Common myeloid progenitor, CD34-positive (primary cell): Measurements from ENCODE around the gene MATN1.

Experiments used
- CTCF ChIA-PET: fragments of 350-600 bp; sonication (Branson Sonifier 250); formaldehyde crosslinking; loops from one replicate; lab custom pipeline; 2021; ENCODE audit warnings: antibody characterized with exemption; lab: Charles Lee
- POLR2A ChIA-PET: fragments of 350-600 bp; sonication (Branson Sonifier 250); formaldehyde crosslinking; loops from one replicate; lab custom pipeline; 2021; ENCODE audit warnings: antibody characterized with exemption; lab: Charles Lee
- DNase-seq, 3 donors: peaks; one replicate each; pipeline versions ENCODE4 v3.0.0 to v3.0.0-alpha.2; 2013
- H3K27ac ChIP-seq, 2 experiments: 1 replicate in 1 of 2; 2 replicates in 1 of 2; pipeline ENCODE4 v1.7.0; 2013; ENCODE audit warnings: inconsistent platforms in 2 of 2, low read length in 2 of 2, mild to moderate bottlenecking in 2 of 2, low read depth in 1 of 2, moderate library complexity in 1 of 2; ENCODE audit not compliant: severe bottlenecking in 2 of 2, insufficient read depth in 1 of 2, poor library complexity in 1 of 2
- H3K27me3 ChIP-seq, 5 experiments: replicated peaks in 2 of 5; 1 replicate in 3 of 5; 2 replicates in 2 of 5; pipeline versions ENCODE4 v1.6.1 to v1.7.0; 2013; ENCODE audit warnings: low read length in 4 of 5, mild to moderate bottlenecking in 2 of 5, moderate library complexity in 2 of 5, inconsistent platforms in 1 of 5; ENCODE audit not compliant: insufficient read depth in 5 of 5, control insufficient read depth in 4 of 5
- H3K36me3 ChIP-seq, 4 experiments: 1 replicate in 2 of 4; 2 replicates in 2 of 4; pipeline versions ENCODE4 v1.6.1 to v1.7.0; 2013; ENCODE audit warnings: low read length in 3 of 4, control low read depth in 1 of 4, mild to moderate bottlenecking in 1 of 4; ENCODE audit not compliant: control insufficient read depth in 4 of 4, insufficient read depth in 4 of 4
- H3K4me1 ChIP-seq, 4 experiments: 1 replicate in 3 of 4; 2 replicates in 1 of 4; pipeline versions ENCODE4 v1.6.1 to v1.7.1; 2013; ENCODE audit warnings: low read length in 3 of 4, mild to moderate bottlenecking in 3 of 4, control low read depth in 1 of 4, inconsistent platforms in 1 of 4, moderate library complexity in 1 of 4; ENCODE audit not compliant: control insufficient read depth in 4 of 4, insufficient read depth in 4 of 4; ENCODE audit errors: control extremely low read depth in 1 of 4
- H3K4me3 ChIP-seq, 7 experiments: 1 replicate in 4 of 7; 2 replicates in 3 of 7; pipeline versions ENCODE4 v1.5.1 to v1.7.0; 2013; ENCODE audit warnings: mild to moderate bottlenecking in 7 of 7, low read length in 6 of 7, moderate library complexity in 6 of 7, inconsistent platforms in 2 of 7, low read depth in 2 of 7, control low read depth in 1 of 7; ENCODE audit not compliant: insufficient read depth in 4 of 7, control insufficient read depth in 1 of 7; ENCODE audit errors: extremely low read depth in 1 of 7
- H3K9me3 ChIP-seq, 5 experiments: 1 replicate in 4 of 5; 2 replicates in 1 of 5; pipeline versions ENCODE4 v1.6.1 to v1.7.1; 2013; ENCODE audit warnings: low read length in 4 of 5, mild to moderate bottlenecking in 2 of 5, inconsistent platforms in 1 of 5, low read depth in 1 of 5, moderate library complexity in 1 of 5; ENCODE audit not compliant: control insufficient read depth in 4 of 5, insufficient read depth in 2 of 5; ENCODE audit errors: control extremely low read depth in 1 of 5
- WGBS: methylation state at CpG from one replicate; pipeline ENCODE4 v1.1.5; 2013; ENCODE audit not compliant: insufficient coverage; 5-methylcytosine and 5-hydroxymethylcytosine counted together

MATN1 gene

GRCh38 chr1:30728832-30729638 is 5.7 kb upstream of the MATN1 start:
- peaks cover 0 to 18% (median 6%) of the 10 kb centered on the region in 4 experiments for H3K4me1 ChIP-seq
- H3K27me3 ChIP-seq: no peaks in the 10 kb centered on the region
- no peak overlapping the region for H3K27ac ChIP-seq
- no peak for DNase-seq
- WGBS: 91% methylated on average over 16 of the region's 17 CpGs
- H3K4me3 ChIP-seq: no peak overlapping the region
- ChIA-PET CTCF (interaction anchor here (0.9 to 11.0 kb wide), 8 partner anchors 8 to 201 kb away, joined by 3 to 356 read pairs (median 6); partner anchors contain the start of gene MATN1), POLR2A (no interaction called here)
- H3K9me3 ChIP-seq: no peaks in the 10 kb centered on the region
- H3K36me3 ChIP-seq: peaks cover 7 to 18% (median 16%) of the 10 kb centered on the region in 4 experiments

GRCh38 chr1:30728340-30728739 is 5.0 kb upstream of the MATN1 start:
- Histone ChIP-seq H3K27me3 (no peaks in the 10 kb centered on the region), H3K4me1 (peaks cover 0 to 25% (median 6%) of the 10 kb centered on the region in 4 experiments), H3K27ac (no peak overlapping the region), H3K36me3 (peaks cover 4 to 11% (median 9%) of the 10 kb centered on the region in 4 experiments), H3K4me3 (no peak overlapping the region), H3K9me3 (no peaks in the 10 kb centered on the region)
- ChIA-PET POLR2A (no interaction called here), CTCF (interaction anchor here (2.3 to 11.0 kb wide), 3 partner anchors 8 to 53 kb away, joined by 9 to 356 read pairs (median 82); partner anchors contain the start of gene MATN1)
- DNase-seq: no peak
- 86% methylated on average over 8 of the region's 8 CpGs for WGBS

DNA sequence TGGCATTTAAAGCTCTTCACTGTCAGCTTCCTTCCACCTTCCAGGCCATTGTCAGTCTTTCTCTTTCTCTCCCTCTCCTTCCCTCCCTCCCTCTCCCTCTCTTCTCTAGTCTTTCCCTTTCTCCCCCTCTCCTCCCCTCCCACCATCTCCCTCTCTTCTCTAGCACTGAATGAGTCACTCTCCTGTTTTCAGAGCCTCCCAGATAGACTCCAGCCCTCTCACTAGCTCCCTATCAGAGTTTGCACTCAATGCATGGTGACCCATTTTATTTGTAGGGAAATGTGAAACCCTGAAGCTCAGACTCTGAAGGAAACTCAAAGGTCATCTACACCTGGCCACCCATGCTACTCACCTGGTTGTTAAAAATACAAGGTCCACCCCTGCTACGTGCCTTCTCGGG is 4.4 kb upstream of the MATN1 start:
- Histone ChIP-seq H3K36me3 (peaks cover 2 to 7% (median 6%) of the 10 kb centered on the region in 4 experiments), H3K4me3 (no peak overlapping the region), H3K27me3 (no peaks in the 10 kb centered on the region), H3K9me3 (no peaks in the 10 kb centered on the region), H3K27ac (no peak overlapping the region), H3K4me1 (peaks cover 0 to 26% (median 6%) of the 10 kb centered on the region in 4 experiments)
- DNase-seq: no peak
- ChIA-PET POLR2A (no interaction called here), CTCF (interaction anchor here (0.8 to 11.0 kb wide), 6 partner anchors 7 to 74 kb away, joined by 3 to 356 read pairs (median 8); partner anchors contain the start of gene MATN1)
- 100% methylated on average over 2 of the region's 2 CpGs for WGBS

- peaks cover 0 to 4% (median 0%) of the 10 kb centered on the region in 4 experiments for H3K36me3 ChIP-seq
- no peaks in the 10 kb centered on the region for H3K9me3 ChIP-seq
- peaks cover 0 to 22% (median 5%) of the 10 kb centered on the region in 4 experiments for H3K4me1 ChIP-seq
- no peak overlapping the region for H3K27ac ChIP-seq
- DNase-seq: no peak
- no peaks in the 10 kb centered on the region for H3K27me3 ChIP-seq
- POLR2A ChIA-PET: no interaction called here
- no peak overlapping the region for H3K4me3 ChIP-seq
- 100% methylated on average over 11 of the region's 15 CpGs for WGBS
- CTCF ChIA-PET: interaction anchor here (0.6 to 11.0 kb wide), 9 partner anchors 6 to 183 kb away, joined by 3 to 356 read pairs (median 6); partner anchors contain the start of gene MATN1
Measured at GRCh38 chr1:30726773-30727684, 3.6 kb upstream of the MATN1 start.

- H3K36me3 ChIP-seq: peaks cover 0 to 4% (median 0%) of the 10 kb centered on the region in 4 experiments
- ChIA-PET POLR2A (no interaction called here), CTCF (interaction anchor here (1.1 to 11.0 kb wide), 10 partner anchors 5 to 184 kb away, joined by 3 to 356 read pairs (median 6); partner anchors contain the start of gene MATN1)
- H3K27ac ChIP-seq: no peak overlapping the region
- H3K4me1 ChIP-seq: peaks cover 0 to 22% (median 5%) of the 10 kb centered on the region in 4 experiments
- no peak overlapping the region for H3K4me3 ChIP-seq
- no peaks in the 10 kb centered on the region for H3K9me3 ChIP-seq
- DNase-seq: no peak
- H3K27me3 ChIP-seq: no peaks in the 10 kb centered on the region
- WGBS: 92% methylated on average over 6 of the region's 7 CpGs
Measured at GRCh38 chr1:30726236-30726635, 2.9 kb upstream of the MATN1 start.

GRCh38 chr1:30725450-30726095 is 2.2 kb upstream of the MATN1 start:
- WGBS: 98% methylated on average over 16 of the region's 17 CpGs
- POLR2A ChIA-PET: no interaction called here
- H3K36me3 ChIP-seq: peaks cover 0 to 4% (median 0%) of the 10 kb centered on the region in 4 experiments
- no peaks in the 10 kb centered on the region for H3K27me3 ChIP-seq
- no peak overlapping the region for H3K27ac ChIP-seq
- H3K4me1 ChIP-seq: peaks cover 0 to 20% (median 5%) of the 10 kb centered on the region in 4 experiments
- no peak for DNase-seq
- H3K4me3 ChIP-seq: no peak overlapping the region
- no peaks in the 10 kb centered on the region for H3K9me3 ChIP-seq
- CTCF ChIA-PET: interaction anchor here (0.7 to 11.0 kb wide), 9 partner anchors 13 to 203 kb away, joined by 3 to 356 read pairs (median 3); no protein-coding TSS in a partner anchor
